GM12878 (cell line): ENCODE data around the gene RCOR1. TPM values are rescaled to one million over a fixed set of nuclear protein-coding genes. Genes with fewer than 3 reads are reported as not detected.

Experiments
- ASH2L ChIP-seq: fragments of 300-600, 200-600 bp; sonication (generic); IDR thresholded peaks from 2 replicates; pipeline ENCODE4 v1.6.1; 2017; ENCODE audit warnings: low read depth, mild to moderate bottlenecking, borderline replicate concordance
- BACH1 ChIP-seq: fragments of 450-650 bp; IDR thresholded peaks from 2 replicates; pipeline ENCODE4 v1.6.1; 2017; ENCODE audit warnings: mild to moderate bottlenecking, borderline replicate concordance
- DPF2 ChIP-seq: fragments of 450-650 bp; IDR thresholded peaks from 2 replicates; pipeline ENCODE4 v1.6.1; 2017; ENCODE audit warnings: mild to moderate bottlenecking
- GATAD2B ChIP-seq: fragments of 450-650 bp; conservative IDR thresholded peaks from 2 replicates; pipeline ENCODE4 v1.6.1; 2017; ENCODE audit warnings: low read depth, mild to moderate bottlenecking, moderate library complexity
- IKZF1 ChIP-seq: fragments of 450-650 bp; conservative IDR thresholded peaks from 2 replicates; pipeline ENCODE4 v1.6.1; 2017; ENCODE audit warnings: antibody characterized with exemption, mild to moderate bottlenecking
- KLF5 ChIP-seq: fragments of 450-650 bp; IDR thresholded peaks from 2 replicates; pipeline ENCODE4 v1.6.1; 2014; ENCODE audit warnings: mild to moderate bottlenecking; ENCODE audit not compliant: partially characterized antibody
- MEF2A ChIP-seq: IDR thresholded peaks from 2 replicates; pipeline ENCODE4 v1.6.1; 2011; ENCODE audit warnings: low read depth, mild to moderate bottlenecking, low read length, moderate library complexity; ENCODE audit not compliant: insufficient read depth
- MEF2B ChIP-seq: fragments of 450-650 bp; IDR thresholded peaks from 2 replicates; pipeline ENCODE4 v1.6.1; 2018; ENCODE audit warnings: mild to moderate bottlenecking, moderate library complexity; ENCODE audit not compliant: partially characterized antibody, poor library complexity, severe bottlenecking
- NR2C1 ChIP-seq: fragments of 450-650 bp; IDR thresholded peaks from 2 replicates; pipeline ENCODE4 v1.6.1; 2017; ENCODE audit warnings: antibody characterized with exemption, mild to moderate bottlenecking, moderate library complexity
- NRF1 ChIP-seq: conservative IDR thresholded peaks from 2 replicates; pipeline ENCODE4 v1.6.1; 2011; ENCODE audit warnings: mild to moderate bottlenecking, low read depth, low read length, improper control_type of control experiment
- PAX8 ChIP-seq: fragments of 450-650 bp; IDR thresholded peaks from 2 replicates; pipeline ENCODE4 v1.6.1; 2017; ENCODE audit warnings: mild to moderate bottlenecking, moderate library complexity
- PKNOX1 ChIP-seq: fragments of 450-650 bp; IDR thresholded peaks from 2 replicates; pipeline ENCODE4 v1.6.1; 2016; ENCODE audit warnings: mild to moderate bottlenecking
- POLR2A ChIP-seq: IDR thresholded peaks from 2 replicates; pipeline ENCODE4 v1.6.1; 2011; ENCODE audit warnings: low read depth, mild to moderate bottlenecking, low read length
- SMARCA5 ChIP-seq: fragments of 450-650 bp; IDR thresholded peaks from 2 replicates; pipeline ENCODE4 v1.6.1; 2017; ENCODE audit warnings: mild to moderate bottlenecking
- ZNF207 ChIP-seq: fragments of 450-650 bp; IDR thresholded peaks from 2 replicates; pipeline ENCODE4 v1.6.1; 2014; ENCODE audit warnings: antibody characterized with exemption, mild to moderate bottlenecking, borderline replicate concordance
- ZNF384 ChIP-seq: IDR thresholded peaks from 2 replicates; pipeline ENCODE4 v1.6.1; 2012; ENCODE audit warnings: low read depth, mild to moderate bottlenecking, low read length, improper control_type of control experiment, borderline replicate concordance
- ZSCAN29 ChIP-seq: fragments of 450-650 bp; IDR thresholded peaks from 2 replicates; pipeline ENCODE4 v1.6.1; 2017; ENCODE audit warnings: mild to moderate bottlenecking, moderate library complexity
- polyA plus RNA-seq, 11 experiments: library from polyadenylated mRNA; depleted of rRNA in 4 of 11; unstranded in 6 of 11; stranded (reverse) in 5 of 11; fragments of >200 nt; fragmentation: Nextera tagmentation in 4 of 11; fragmentation: Illumina TruSeq in 1 of 11; extraction: Ambion mirVana in 4 of 11; extraction: Trizol in 1 of 11; gene quantifications; 1 replicate in 1 of 11; 2 replicates in 10 of 11; pipeline versions ENCODE4 v1.2.1 to v1.2.3, GENCODE V29; 2011 to 2016; ENCODE audit warnings: inconsistent platforms in 2 of 11, missing spikeins in 2 of 11, low read depth in 1 of 11
- total RNA-seq, 4 experiments: library from RNA; depleted of rRNA in 3 of 4; stranded (reverse); fragments of >200 nt in 3 of 4; fragmentation: Illumina TruSeq in 1 of 4; extraction: Trizol in 1 of 4; gene quantifications; 2 replicates each; pipeline versions ENCODE4 v1.2.1 to v1.2.3, GENCODE V29; 2013 to 2021
- TF ChIP-seq, protein P1 (sequence below): fragments of 450-650 bp; IDR thresholded peaks from 2 replicates; pipeline ENCODE4 v1.6.1; 2017; ENCODE audit warnings: mild to moderate bottlenecking
- TF ChIP-seq, protein P2 (sequence below): IDR thresholded peaks from 2 replicates; pipeline ENCODE4 v1.6.1; 2012; ENCODE audit warnings: mild to moderate bottlenecking, low read depth, low read length
- TF ChIP-seq, protein P3 (sequence below): IDR thresholded peaks from 2 replicates; pipeline ENCODE4 v1.6.1; 2012; ENCODE audit warnings: low read depth, low read length, improper control_type of control experiment

The RCOR1 gene
- total and polyA plus RNA-seq, 10 of the 15 experiments (the other 5 are each of a cell fraction or from before 2014, with no cell fraction given) = 1.6 to 12.2 (median 4.4) TPM

DNA sequence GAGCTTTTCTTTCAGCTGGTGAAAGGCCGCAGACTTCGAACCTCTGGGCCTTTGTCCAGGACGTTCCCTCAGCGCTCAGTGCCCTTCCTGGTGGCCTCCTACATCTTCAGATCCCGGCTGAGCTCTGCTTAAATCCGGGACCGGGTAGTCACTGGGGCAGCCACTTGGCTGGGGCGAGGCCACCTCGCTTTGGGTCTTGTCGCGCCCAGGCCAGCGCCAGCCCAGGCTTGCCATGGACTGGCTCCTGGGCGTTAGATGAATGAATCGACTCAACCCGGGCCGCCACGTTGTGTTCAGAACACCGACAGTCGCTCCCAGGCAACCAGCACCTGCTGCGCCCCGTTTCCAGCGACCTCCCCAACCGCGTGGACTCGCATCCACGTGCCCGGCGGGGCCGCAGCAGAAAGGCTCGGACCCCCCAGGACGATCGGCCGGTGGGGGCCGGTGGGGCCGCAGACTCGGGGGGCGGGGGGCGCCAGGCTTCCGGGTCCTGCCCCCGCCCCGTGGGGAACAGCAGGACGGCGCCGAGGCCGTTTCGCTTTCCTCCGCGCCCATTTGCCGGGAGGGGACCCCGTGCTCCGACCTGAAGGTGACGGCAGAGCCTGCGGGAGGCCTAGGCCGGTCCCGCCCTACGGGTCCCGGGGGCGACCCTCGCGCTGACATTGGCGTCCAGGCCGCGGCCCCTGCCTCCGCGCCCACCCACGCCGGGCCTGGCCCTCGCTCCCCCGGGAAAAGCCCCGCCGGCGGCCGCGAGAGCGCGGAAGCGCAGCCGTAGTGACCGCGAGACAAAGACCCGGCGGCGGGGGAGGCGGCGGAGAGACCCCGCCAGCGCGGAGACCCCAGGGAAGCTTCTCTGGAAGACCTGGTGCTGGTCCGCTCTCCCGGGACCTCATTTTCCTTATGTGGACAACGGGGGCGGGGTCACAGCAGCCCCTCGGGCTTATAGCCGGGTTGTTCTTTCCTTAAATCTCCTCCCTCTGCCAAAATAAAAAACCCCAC lies 37.3 kb upstream of the RCOR1 start (continued):
- TF ChIP-seq MEF2A (no peak), NR2C1 (no peak), KLF5 (no peak), POLR2A (peak; percentile 84), ZNF207 (no peak), NRF1 (no peak), PKNOX1 (no peak), GATAD2B (peak; percentile 88), PAX8 (no peak), BACH1 (peak; percentile 42; the same call in 1 of the 2 replicates), IKZF1 (peak; percentile 78), SMARCA5 (no peak), ZSCAN29 (no peak), MEF2B (peak; percentile 72), DPF2 (peak; percentile 74; the same call in 1 of the 2 replicates), ZNF384 (no peak), ASH2L (no peak)
- TF ChIP-seq, protein P1, sequence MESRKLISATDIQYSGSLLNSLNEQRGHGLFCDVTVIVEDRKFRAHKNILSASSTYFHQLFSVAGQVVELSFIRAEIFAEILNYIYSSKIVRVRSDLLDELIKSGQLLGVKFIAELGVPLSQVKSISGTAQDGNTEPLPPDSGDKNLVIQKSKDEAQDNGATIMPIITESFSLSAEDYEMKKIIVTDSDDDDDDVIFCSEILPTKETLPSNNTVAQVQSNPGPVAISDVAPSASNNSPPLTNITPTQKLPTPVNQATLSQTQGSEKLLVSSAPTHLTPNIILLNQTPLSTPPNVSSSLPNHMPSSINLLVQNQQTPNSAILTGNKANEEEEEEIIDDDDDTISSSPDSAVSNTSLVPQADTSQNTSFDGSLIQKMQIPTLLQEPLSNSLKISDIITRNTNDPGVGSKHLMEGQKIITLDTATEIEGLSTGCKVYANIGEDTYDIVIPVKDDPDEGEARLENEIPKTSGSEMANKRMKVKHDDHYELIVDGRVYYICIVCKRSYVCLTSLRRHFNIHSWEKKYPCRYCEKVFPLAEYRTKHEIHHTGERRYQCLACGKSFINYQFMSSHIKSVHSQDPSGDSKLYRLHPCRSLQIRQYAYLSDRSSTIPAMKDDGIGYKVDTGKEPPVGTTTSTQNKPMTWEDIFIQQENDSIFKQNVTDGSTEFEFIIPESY = 0 out of 2 replicates have a peak, but pooled peaks have one; percentile 56
- TF ChIP-seq, protein P2, sequence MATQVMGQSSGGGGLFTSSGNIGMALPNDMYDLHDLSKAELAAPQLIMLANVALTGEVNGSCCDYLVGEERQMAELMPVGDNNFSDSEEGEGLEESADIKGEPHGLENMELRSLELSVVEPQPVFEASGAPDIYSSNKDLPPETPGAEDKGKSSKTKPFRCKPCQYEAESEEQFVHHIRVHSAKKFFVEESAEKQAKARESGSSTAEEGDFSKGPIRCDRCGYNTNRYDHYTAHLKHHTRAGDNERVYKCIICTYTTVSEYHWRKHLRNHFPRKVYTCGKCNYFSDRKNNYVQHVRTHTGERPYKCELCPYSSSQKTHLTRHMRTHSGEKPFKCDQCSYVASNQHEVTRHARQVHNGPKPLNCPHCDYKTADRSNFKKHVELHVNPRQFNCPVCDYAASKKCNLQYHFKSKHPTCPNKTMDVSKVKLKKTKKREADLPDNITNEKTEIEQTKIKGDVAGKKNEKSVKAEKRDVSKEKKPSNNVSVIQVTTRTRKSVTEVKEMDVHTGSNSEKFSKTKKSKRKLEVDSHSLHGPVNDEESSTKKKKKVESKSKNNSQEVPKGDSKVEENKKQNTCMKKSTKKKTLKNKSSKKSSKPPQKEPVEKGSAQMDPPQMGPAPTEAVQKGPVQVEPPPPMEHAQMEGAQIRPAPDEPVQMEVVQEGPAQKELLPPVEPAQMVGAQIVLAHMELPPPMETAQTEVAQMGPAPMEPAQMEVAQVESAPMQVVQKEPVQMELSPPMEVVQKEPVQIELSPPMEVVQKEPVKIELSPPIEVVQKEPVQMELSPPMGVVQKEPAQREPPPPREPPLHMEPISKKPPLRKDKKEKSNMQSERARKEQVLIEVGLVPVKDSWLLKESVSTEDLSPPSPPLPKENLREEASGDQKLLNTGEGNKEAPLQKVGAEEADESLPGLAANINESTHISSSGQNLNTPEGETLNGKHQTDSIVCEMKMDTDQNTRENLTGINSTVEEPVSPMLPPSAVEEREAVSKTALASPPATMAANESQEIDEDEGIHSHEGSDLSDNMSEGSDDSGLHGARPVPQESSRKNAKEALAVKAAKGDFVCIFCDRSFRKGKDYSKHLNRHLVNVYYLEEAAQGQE = no peak
- TF ChIP-seq, protein P3, sequence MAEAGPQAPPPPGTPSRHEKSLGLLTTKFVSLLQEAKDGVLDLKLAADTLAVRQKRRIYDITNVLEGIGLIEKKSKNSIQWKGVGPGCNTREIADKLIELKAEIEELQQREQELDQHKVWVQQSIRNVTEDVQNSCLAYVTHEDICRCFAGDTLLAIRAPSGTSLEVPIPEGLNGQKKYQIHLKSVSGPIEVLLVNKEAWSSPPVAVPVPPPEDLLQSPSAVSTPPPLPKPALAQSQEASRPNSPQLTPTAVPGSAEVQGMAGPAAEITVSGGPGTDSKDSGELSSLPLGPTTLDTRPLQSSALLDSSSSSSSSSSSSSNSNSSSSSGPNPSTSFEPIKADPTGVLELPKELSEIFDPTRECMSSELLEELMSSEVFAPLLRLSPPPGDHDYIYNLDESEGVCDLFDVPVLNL = no peak
